ENCODE data around the gene MAD1L1. TPM values are rescaled to one million over a fixed set of nuclear protein-coding genes. Genes with fewer than 3 reads are reported as not detected.

Gene MAD1L1
- total RNA-seq, 1 donor from 2014 or later = 17.9 TPM

- DNase-seq = no peak
- intact Hi-C loops (cut with DNase I) = no loop called here
- no peak for ATAC-seq (ENCODE audit: poor library complexity)
These were observed 75.8 kb downstream of the MAD1L1 start for GRCh38 chr7:2156756-2157472.

GRCh38 chr7:2154831-2155230, 77.9 kb downstream of the MAD1L1 start:
- intact Hi-C loops (cut with DNase I) = no loop called here
- DNase-seq = peak; percentile 13

GRCh38 chr7:2154121-2154520, 78.6 kb downstream of the MAD1L1 start:
- intact Hi-C loops (cut with DNase I) = no loop called here
- ATAC-seq (ENCODE audit: poor library complexity) = no peak

More at GRCh38 chr7:2154831-2155230, 77.9 kb downstream of the MAD1L1 start:
- ATAC-seq (ENCODE audit: poor library complexity) = no peak

GRCh38 chr7:2152646-2153045, 80.1 kb downstream of the MAD1L1 start:
- intact Hi-C loops (cut with DNase I) = no loop called here
- peak; percentile 5 for DNase-seq
- ATAC-seq (ENCODE audit: poor library complexity) = no peak

More at GRCh38 chr7:2154121-2154520, 78.6 kb downstream of the MAD1L1 start:
- DNase-seq = no peak

- intact Hi-C loops (cut with DNase I) = no loop called here
- ATAC-seq (ENCODE audit: poor library complexity) (no peak), DNase-seq (peak; percentile 24)
These were observed 80.7 kb downstream of the MAD1L1 start for GRCh38 chr7:2151801-2152612.

GRCh38 chr7:2151237-2151636, 81.5 kb downstream of the MAD1L1 start:
- DNase-seq (peak; percentile 47), ATAC-seq (ENCODE audit: poor library complexity) (peak; percentile 80)
- intact Hi-C loops (cut with DNase I) = no loop called here

- intact Hi-C loops (cut with DNase I) = no loop called here
- no peak for DNase-seq
- no peak for ATAC-seq (ENCODE audit: poor library complexity)
These were observed 82.3 kb downstream of the MAD1L1 start for GRCh38 chr7:2150445-2150815.

- DNase-seq (peak; percentile 51), ATAC-seq (ENCODE audit: poor library complexity) (peak; percentile 58)
- intact Hi-C loops (cut with DNase I) = no loop called here
These were observed 82.9 kb downstream of the MAD1L1 start for GRCh38 chr7:2149672-2150444.

- intact Hi-C loops (cut with DNase I) = no loop called here
- DNase-seq (peak; percentile 18), ATAC-seq (ENCODE audit: poor library complexity) (no peak)
These were observed 83.9 kb downstream of the MAD1L1 start for GRCh38 chr7:2148814-2149213.

GRCh38 chr7:2148189-2148588, 84.6 kb downstream of the MAD1L1 start:
- DNase-seq (peak; percentile 14), ATAC-seq (ENCODE audit: poor library complexity) (no peak)
- intact Hi-C loops (cut with DNase I) = no loop called here

- peak; percentile 32 for DNase-seq
- no peak for ATAC-seq (ENCODE audit: poor library complexity)
- intact Hi-C loops (cut with DNase I) = no loop called here
These were observed 85.9 kb downstream of the MAD1L1 start for GRCh38 chr7:2146676-2147472.

GRCh38 chr7:2145835-2146580, 86.7 kb downstream of the MAD1L1 start:
- no peak for ATAC-seq (ENCODE audit: poor library complexity)
- intact Hi-C loops (cut with DNase I) = no loop called here
- peak; percentile 34 for DNase-seq

- intact Hi-C loops (cut with DNase I) = no loop called here
- DNase-seq (peak; percentile 26), ATAC-seq (ENCODE audit: poor library complexity) (no peak)
These were observed 87.8 kb downstream of the MAD1L1 start for GRCh38 chr7:2144926-2145325.

- ATAC-seq (ENCODE audit: poor library complexity) = no peak
- intact Hi-C loops (cut with DNase I) = no loop called here
- peak; percentile 30 for DNase-seq
These were observed 88.7 kb downstream of the MAD1L1 start for GRCh38 chr7:2143981-2144595.

- intact Hi-C loops (cut with DNase I) = no loop called here
- peak; percentile 36 for DNase-seq
- no peak for ATAC-seq (ENCODE audit: poor library complexity)
These were observed 89.3 kb downstream of the MAD1L1 start for GRCh38 chr7:2143450-2143849.

GRCh38 chr7:2142386-2142785, 90.4 kb downstream of the MAD1L1 start:
- intact Hi-C loops (cut with DNase I) = no loop called here
- DNase-seq = peak; percentile 81
- peak; percentile 91 for ATAC-seq (ENCODE audit: poor library complexity)

- peak; percentile 25 for ATAC-seq (ENCODE audit: poor library complexity)
- intact Hi-C loops (cut with DNase I) = no loop called here
- DNase-seq = no peak
These were observed 91.1 kb downstream of the MAD1L1 start for GRCh38 chr7:2141651-2142050.
